ENCODE results near the gene ALPK3.

ALPK3 gene

GRCh38 chr15:84781495-84781894 lies 35.7 kb upstream of the ALPK3 start:
- no peak overlapping the region for H3K4me3 ChIP-seq (ENCODE audit: control insufficient read depth in 1 of 7, extremely low read depth in 1 of 7, insufficient read depth in 4 of 7, low read depth in 2 of 7, low read length in 6 of 7)
- peak overlapping the region in 1 of 2 experiments; percentile 32 for H3K27ac ChIP-seq (ENCODE audit: insufficient read depth in 1 of 2, low read depth in 1 of 2, low read length in 2 of 2, poor library complexity in 1 of 2, severe bottlenecking in 2 of 2)
- no peaks in the 10 kb centered on the region for H3K27me3 ChIP-seq (replicated peaks in 2 of 5; ENCODE audit: control insufficient read depth in 4 of 5, insufficient read depth in 5 of 5, low read length in 4 of 5)
- H3K4me1 ChIP-seq (ENCODE audit: control extremely low read depth in 1 of 4, control insufficient read depth in 4 of 4, insufficient read depth in 4 of 4, low read length in 3 of 4), result peaks cover 0 to 7% (median 0%) of the 10 kb centered on the region in 4 experiments
- no peak for DNase-seq
- ChIA-PET POLR2A (no interaction called here), CTCF (no interaction called here)
- WGBS (ENCODE audit: insufficient coverage), result 100% methylated on average over 1 of the region's 1 CpG
- H3K36me3 ChIP-seq (ENCODE audit: control insufficient read depth in 4 of 4, insufficient read depth in 4 of 4, low read length in 3 of 4), result peaks cover 23 to 61% (median 45%) of the 10 kb centered on the region in 4 experiments
- H3K9me3 ChIP-seq (ENCODE audit: control extremely low read depth in 1 of 5, control insufficient read depth in 4 of 5, insufficient read depth in 2 of 5, low read depth in 1 of 5, low read length in 4 of 5), result no peaks in the 10 kb centered on the region

- peaks cover 0 to 7% (median 0%) of the 10 kb centered on the region in 4 experiments for H3K4me1 ChIP-seq (ENCODE audit: control extremely low read depth in 1 of 4, control insufficient read depth in 4 of 4, insufficient read depth in 4 of 4, low read length in 3 of 4)
- H3K9me3 ChIP-seq (ENCODE audit: control extremely low read depth in 1 of 5, control insufficient read depth in 4 of 5, insufficient read depth in 2 of 5, low read depth in 1 of 5, low read length in 4 of 5), result no peaks in the 10 kb centered on the region
- peaks cover 23 to 66% (median 47%) of the 10 kb centered on the region in 4 experiments for H3K36me3 ChIP-seq (ENCODE audit: control insufficient read depth in 4 of 4, insufficient read depth in 4 of 4, low read length in 3 of 4)
- H3K27ac ChIP-seq (ENCODE audit: insufficient read depth in 1 of 2, low read depth in 1 of 2, low read length in 2 of 2, poor library complexity in 1 of 2, severe bottlenecking in 2 of 2), result peak overlapping the region in 1 of 2 experiments; percentile 32
- POLR2A ChIA-PET, result no interaction called here
- CTCF ChIA-PET, result no interaction called here
- H3K4me3 ChIP-seq (ENCODE audit: control insufficient read depth in 1 of 7, extremely low read depth in 1 of 7, insufficient read depth in 4 of 7, low read depth in 2 of 7, low read length in 6 of 7), result no peak overlapping the region
- no peaks in the 10 kb centered on the region for H3K27me3 ChIP-seq (replicated peaks in 2 of 5; ENCODE audit: control insufficient read depth in 4 of 5, insufficient read depth in 5 of 5, low read length in 4 of 5)
- DNase-seq, result no peak
Observed at GRCh38 chr15:84782346-84782745, 34.8 kb upstream of the ALPK3 start.

- H3K4me1 ChIP-seq (ENCODE audit: control extremely low read depth in 1 of 4, control insufficient read depth in 4 of 4, insufficient read depth in 4 of 4, low read length in 3 of 4), result peaks cover 0 to 7% (median 0%) of the 10 kb centered on the region in 4 experiments
- peaks cover 24 to 66% (median 47%) of the 10 kb centered on the region in 4 experiments for H3K36me3 ChIP-seq (ENCODE audit: control insufficient read depth in 4 of 4, insufficient read depth in 4 of 4, low read length in 3 of 4)
- H3K9me3 ChIP-seq (ENCODE audit: control extremely low read depth in 1 of 5, control insufficient read depth in 4 of 5, insufficient read depth in 2 of 5, low read depth in 1 of 5, low read length in 4 of 5), result no peaks in the 10 kb centered on the region
- H3K27ac ChIP-seq (ENCODE audit: insufficient read depth in 1 of 2, low read depth in 1 of 2, low read length in 2 of 2, poor library complexity in 1 of 2, severe bottlenecking in 2 of 2), result peak overlapping the region in 1 of 2 experiments; percentile 19
- H3K27me3 ChIP-seq (replicated peaks in 2 of 5; ENCODE audit: control insufficient read depth in 4 of 5, insufficient read depth in 5 of 5, low read length in 4 of 5), result no peaks in the 10 kb centered on the region
- no peak for DNase-seq
- 97% methylated on average over 11 of the region's 12 CpGs for WGBS (ENCODE audit: insufficient coverage)
- POLR2A ChIA-PET, result no interaction called here
- H3K4me3 ChIP-seq (ENCODE audit: control insufficient read depth in 1 of 7, extremely low read depth in 1 of 7, insufficient read depth in 4 of 7, low read depth in 2 of 7, low read length in 6 of 7), result no peak overlapping the region
- CTCF ChIA-PET, result interaction anchor here (0.7 kb wide), 1 partner anchor 35 kb away, joined by 3 read pairs; the partner anchor contains the start of gene ZNF592
Observed at GRCh38 chr15:84783493-84784251, 33.5 kb upstream of the ALPK3 start.

- CTCF ChIA-PET, result interaction anchor here (1.0 kb wide), 1 partner anchor 31 kb away, joined by 5 read pairs; no protein-coding TSS in a partner anchor
- 96% methylated on average over 17 of the region's 17 CpGs for WGBS (ENCODE audit: insufficient coverage)
Observed at GRCh38 chr15:84784262-84784661, 32.9 kb upstream of the ALPK3 start.

GRCh38 chr15:84785053-84785452 lies 32.1 kb upstream of the ALPK3 start:
- Histone ChIP-seq H3K4me1 (ENCODE audit: control extremely low read depth in 1 of 4, control insufficient read depth in 4 of 4, insufficient read depth in 4 of 4, low read length in 3 of 4) (peaks cover 0 to 7% (median 0%) of the 10 kb centered on the region in 4 experiments), H3K27me3 (replicated peaks in 2 of 5; ENCODE audit: control insufficient read depth in 4 of 5, insufficient read depth in 5 of 5, low read length in 4 of 5) (no peaks in the 10 kb centered on the region), H3K9me3 (ENCODE audit: control extremely low read depth in 1 of 5, control insufficient read depth in 4 of 5, insufficient read depth in 2 of 5, low read depth in 1 of 5, low read length in 4 of 5) (no peaks in the 10 kb centered on the region), H3K4me3 (ENCODE audit: control insufficient read depth in 1 of 7, extremely low read depth in 1 of 7, insufficient read depth in 4 of 7, low read depth in 2 of 7, low read length in 6 of 7) (no peak overlapping the region), H3K27ac (ENCODE audit: insufficient read depth in 1 of 2, low read depth in 1 of 2, low read length in 2 of 2, poor library complexity in 1 of 2, severe bottlenecking in 2 of 2) (no peak overlapping the region), H3K36me3 (ENCODE audit: control insufficient read depth in 4 of 4, insufficient read depth in 4 of 4, low read length in 3 of 4) (peaks cover 25 to 68% (median 49%) of the 10 kb centered on the region in 4 experiments)
- WGBS (ENCODE audit: insufficient coverage), result 80% methylated on average over 5 of the region's 5 CpGs
- CTCF ChIA-PET, result interaction anchor here (1.0 kb wide), 1 partner anchor 30 kb away, joined by 5 read pairs; no protein-coding TSS in a partner anchor
- DNase-seq, result no peak
- POLR2A ChIA-PET, result interaction anchor here (0.7 kb wide), 1 partner anchor 805 kb away, joined by 3 read pairs; no protein-coding TSS in a partner anchor

More at GRCh38 chr15:84784262-84784661, 32.9 kb upstream of the ALPK3 start:
- Histone ChIP-seq H3K27me3 (replicated peaks in 2 of 5; ENCODE audit: control insufficient read depth in 4 of 5, insufficient read depth in 5 of 5, low read length in 4 of 5) (no peaks in the 10 kb centered on the region), H3K4me3 (ENCODE audit: control insufficient read depth in 1 of 7, extremely low read depth in 1 of 7, insufficient read depth in 4 of 7, low read depth in 2 of 7, low read length in 6 of 7) (no peak overlapping the region), H3K27ac (ENCODE audit: insufficient read depth in 1 of 2, low read depth in 1 of 2, low read length in 2 of 2, poor library complexity in 1 of 2, severe bottlenecking in 2 of 2) (peak overlapping the region in 1 of 2 experiments; percentile 9), H3K4me1 (ENCODE audit: control extremely low read depth in 1 of 4, control insufficient read depth in 4 of 4, insufficient read depth in 4 of 4, low read length in 3 of 4) (peaks cover 0 to 7% (median 0%) of the 10 kb centered on the region in 4 experiments), H3K36me3 (ENCODE audit: control insufficient read depth in 4 of 4, insufficient read depth in 4 of 4, low read length in 3 of 4) (peaks cover 25 to 66% (median 47%) of the 10 kb centered on the region in 4 experiments), H3K9me3 (ENCODE audit: control extremely low read depth in 1 of 5, control insufficient read depth in 4 of 5, insufficient read depth in 2 of 5, low read depth in 1 of 5, low read length in 4 of 5) (no peaks in the 10 kb centered on the region)
- DNase-seq, result no peak
- POLR2A ChIA-PET, result no interaction called here

GRCh38 chr15:84788500-84788899 lies 28.7 kb upstream of the ALPK3 start:
- Histone ChIP-seq H3K36me3 (ENCODE audit: control insufficient read depth in 4 of 4, insufficient read depth in 4 of 4, low read length in 3 of 4) (peaks cover 23 to 73% (median 58%) of the 10 kb centered on the region in 4 experiments), H3K9me3 (ENCODE audit: control extremely low read depth in 1 of 5, control insufficient read depth in 4 of 5, insufficient read depth in 2 of 5, low read depth in 1 of 5, low read length in 4 of 5) (no peaks in the 10 kb centered on the region), H3K27ac (ENCODE audit: insufficient read depth in 1 of 2, low read depth in 1 of 2, low read length in 2 of 2, poor library complexity in 1 of 2, severe bottlenecking in 2 of 2) (no peak overlapping the region), H3K4me1 (ENCODE audit: control extremely low read depth in 1 of 4, control insufficient read depth in 4 of 4, insufficient read depth in 4 of 4, low read length in 3 of 4) (peaks cover 0 to 7% (median 0%) of the 10 kb centered on the region in 4 experiments), H3K27me3 (replicated peaks in 2 of 5; ENCODE audit: control insufficient read depth in 4 of 5, insufficient read depth in 5 of 5, low read length in 4 of 5) (no peaks in the 10 kb centered on the region), H3K4me3 (ENCODE audit: control insufficient read depth in 1 of 7, extremely low read depth in 1 of 7, insufficient read depth in 4 of 7, low read depth in 2 of 7, low read length in 6 of 7) (no peak overlapping the region)
- CTCF ChIA-PET, result no interaction called here
- POLR2A ChIA-PET, result no interaction called here
- DNase-seq, result no peak
- WGBS (ENCODE audit: insufficient coverage), result 100% methylated on average over 1 of the region's 2 CpGs

- Histone ChIP-seq H3K4me3 (ENCODE audit: control insufficient read depth in 1 of 7, extremely low read depth in 1 of 7, insufficient read depth in 4 of 7, low read depth in 2 of 7, low read length in 6 of 7) (no peak overlapping the region), H3K36me3 (ENCODE audit: control insufficient read depth in 4 of 4, insufficient read depth in 4 of 4, low read length in 3 of 4) (peaks cover 23 to 67% (median 49%) of the 10 kb centered on the region in 4 experiments), H3K27me3 (replicated peaks in 2 of 5; ENCODE audit: control insufficient read depth in 4 of 5, insufficient read depth in 5 of 5, low read length in 4 of 5) (no peaks in the 10 kb centered on the region), H3K27ac (ENCODE audit: insufficient read depth in 1 of 2, low read depth in 1 of 2, low read length in 2 of 2, poor library complexity in 1 of 2, severe bottlenecking in 2 of 2) (no peak overlapping the region), H3K4me1 (ENCODE audit: control extremely low read depth in 1 of 4, control insufficient read depth in 4 of 4, insufficient read depth in 4 of 4, low read length in 3 of 4) (peaks cover 0 to 6% (median 0%) of the 10 kb centered on the region in 4 experiments), H3K9me3 (ENCODE audit: control extremely low read depth in 1 of 5, control insufficient read depth in 4 of 5, insufficient read depth in 2 of 5, low read depth in 1 of 5, low read length in 4 of 5) (no peaks in the 10 kb centered on the region)
- POLR2A ChIA-PET, result no interaction called here
- WGBS (ENCODE audit: insufficient coverage), result 95% methylated on average over 2 of the region's 5 CpGs
- DNase-seq, result no peak
- CTCF ChIA-PET, result no interaction called here
Observed at GRCh38 chr15:84789762-84790161, 27.4 kb upstream of the ALPK3 start.
